Activated CD4-positive, alpha-beta T cell treated with anti-CD3 and anti-CD28 coated beads for 4 hours (primary cell): ENCODE measurements around the gene PKDCC.
"Not testable (repeated sequence)": the region's sequence is repeated elsewhere in the genome, so short reads cannot be mapped to it uniquely, and the experiment has no call there.

Experiments
- DNase-seq, 2 donors: peaks; one replicate each; pipeline ENCODE4 v3.0.0-alpha.2; 2020

The PKDCC gene

DNA sequence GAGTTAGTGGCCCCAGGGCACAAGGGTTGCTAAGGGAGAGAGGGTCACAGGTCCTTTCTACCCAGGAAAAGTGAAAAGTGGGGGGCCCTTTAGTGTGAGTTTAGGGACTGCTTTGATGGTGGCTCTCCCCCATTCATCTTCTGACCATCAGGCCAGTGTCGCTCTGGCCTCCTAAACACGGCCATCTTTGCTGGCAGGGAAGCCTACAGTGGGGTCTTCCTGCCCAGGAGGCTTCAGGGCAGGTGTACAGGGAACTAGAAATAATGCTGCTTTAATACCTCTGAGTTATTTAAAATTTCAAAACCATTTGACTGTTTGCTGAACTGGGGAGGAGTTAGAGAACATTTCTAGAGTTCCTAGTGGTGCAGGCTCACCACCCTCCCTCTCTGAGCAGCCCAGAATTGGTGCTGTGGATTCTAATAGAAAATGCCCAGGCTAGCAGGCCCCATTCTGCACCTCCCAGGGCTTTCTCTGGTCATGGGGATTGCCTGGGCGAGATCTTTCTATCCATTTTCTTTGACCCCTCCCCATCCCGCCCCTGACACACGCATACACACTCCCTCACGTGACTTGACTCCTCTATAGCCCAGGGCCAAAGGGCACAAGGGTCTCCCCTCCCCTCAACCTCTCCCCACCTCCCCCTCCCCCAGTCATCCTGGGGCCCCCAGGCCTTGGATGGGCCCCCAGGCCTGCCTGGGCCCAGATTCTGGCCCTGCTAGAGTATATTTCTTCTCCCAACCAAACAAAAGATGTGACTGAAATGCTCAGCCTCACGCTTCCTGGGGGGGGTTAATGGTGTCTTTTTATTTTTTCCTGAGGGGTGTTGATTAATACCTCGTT lies 3.1 kb downstream of the PKDCC start:
- DNase-seq: no peak

DNA sequence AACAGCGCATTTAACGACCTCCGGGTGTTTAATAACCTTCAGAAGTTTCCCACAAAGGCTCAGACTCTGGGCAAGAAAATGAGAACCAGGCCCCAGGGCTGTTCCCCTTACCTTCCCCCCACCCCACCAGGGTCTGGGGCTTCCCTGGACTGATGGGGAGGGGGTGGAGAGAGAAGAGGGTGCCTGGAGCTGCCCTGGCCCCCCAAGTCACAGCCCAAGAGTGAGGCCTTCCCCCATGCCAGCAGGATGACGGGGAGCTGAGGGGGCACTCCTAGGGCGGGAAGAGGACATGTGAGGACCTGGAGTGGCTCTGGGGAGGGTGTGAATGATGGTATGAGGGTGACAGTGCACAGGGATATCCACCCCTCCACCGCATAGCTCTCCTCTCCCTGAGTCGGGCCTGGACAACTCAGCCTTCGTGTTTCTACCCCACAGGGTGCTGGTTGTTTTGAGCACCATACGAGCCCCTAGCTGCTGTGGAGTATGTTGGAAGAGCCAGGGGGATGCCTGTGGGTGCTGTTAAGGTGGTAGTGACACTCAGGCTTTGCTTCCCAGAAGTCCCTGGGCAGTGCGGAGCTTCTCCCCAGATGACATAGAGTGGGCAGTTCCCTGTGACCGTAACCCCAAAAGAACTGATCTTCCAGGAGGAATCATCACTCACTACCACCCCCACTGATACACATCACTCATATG lies 3.9 kb downstream of the PKDCC start:
- DNase-seq: no peak

DNA sequence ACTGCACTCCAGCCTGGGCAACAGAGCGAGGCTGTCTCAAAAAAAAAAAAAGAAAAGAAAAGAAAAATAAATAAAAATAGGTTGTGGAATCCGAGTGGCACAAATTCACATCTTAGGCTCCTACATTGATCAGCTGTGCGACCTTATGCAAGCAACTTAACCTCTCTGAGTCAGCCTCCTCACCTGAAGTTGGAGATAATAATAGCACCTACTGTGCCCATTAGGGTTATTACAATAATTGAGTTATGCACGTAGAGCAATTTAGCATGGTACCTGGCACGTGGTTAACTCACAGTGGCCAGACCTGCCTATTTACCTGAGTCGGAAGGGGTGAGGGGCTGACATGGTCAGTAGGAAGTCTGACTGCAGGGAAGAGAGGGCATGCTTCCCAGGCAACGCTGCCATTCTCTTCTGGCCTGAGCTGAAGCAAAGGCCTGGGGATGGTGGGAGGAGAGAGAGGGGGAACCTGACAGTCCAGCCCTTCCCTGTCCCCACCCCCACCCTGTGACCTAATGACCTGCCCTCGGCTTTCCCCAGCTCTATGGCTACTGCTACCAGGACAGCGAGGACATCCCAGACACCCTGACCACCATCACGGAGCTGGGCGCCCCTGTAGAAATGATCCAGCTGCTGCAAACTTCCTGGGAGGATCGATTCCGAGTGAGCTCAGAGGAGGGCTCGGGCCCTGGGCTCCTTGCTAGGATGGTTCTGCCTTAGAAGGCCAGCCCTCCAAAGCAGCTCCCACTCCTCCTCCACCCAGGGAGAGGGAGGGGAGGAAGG lies 5.1 kb downstream of the PKDCC start:
- no peak for DNase-seq

DNA sequence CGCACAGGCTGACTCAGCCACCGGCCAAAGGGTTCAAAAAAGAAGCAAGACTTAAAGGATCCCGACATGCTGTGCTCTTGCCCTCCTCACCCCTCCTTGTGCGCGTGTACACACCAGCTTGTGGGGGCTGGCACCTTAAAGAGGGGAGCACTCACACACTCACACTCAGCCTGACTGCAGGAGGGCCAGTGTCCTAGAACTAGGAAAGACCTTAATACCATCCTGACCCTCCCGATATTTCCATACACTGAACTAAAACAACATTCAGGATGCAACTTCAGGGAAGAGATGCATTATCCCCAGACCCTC lies 5.6 kb downstream of the PKDCC start:
- DNase-seq: no peak

DNA sequence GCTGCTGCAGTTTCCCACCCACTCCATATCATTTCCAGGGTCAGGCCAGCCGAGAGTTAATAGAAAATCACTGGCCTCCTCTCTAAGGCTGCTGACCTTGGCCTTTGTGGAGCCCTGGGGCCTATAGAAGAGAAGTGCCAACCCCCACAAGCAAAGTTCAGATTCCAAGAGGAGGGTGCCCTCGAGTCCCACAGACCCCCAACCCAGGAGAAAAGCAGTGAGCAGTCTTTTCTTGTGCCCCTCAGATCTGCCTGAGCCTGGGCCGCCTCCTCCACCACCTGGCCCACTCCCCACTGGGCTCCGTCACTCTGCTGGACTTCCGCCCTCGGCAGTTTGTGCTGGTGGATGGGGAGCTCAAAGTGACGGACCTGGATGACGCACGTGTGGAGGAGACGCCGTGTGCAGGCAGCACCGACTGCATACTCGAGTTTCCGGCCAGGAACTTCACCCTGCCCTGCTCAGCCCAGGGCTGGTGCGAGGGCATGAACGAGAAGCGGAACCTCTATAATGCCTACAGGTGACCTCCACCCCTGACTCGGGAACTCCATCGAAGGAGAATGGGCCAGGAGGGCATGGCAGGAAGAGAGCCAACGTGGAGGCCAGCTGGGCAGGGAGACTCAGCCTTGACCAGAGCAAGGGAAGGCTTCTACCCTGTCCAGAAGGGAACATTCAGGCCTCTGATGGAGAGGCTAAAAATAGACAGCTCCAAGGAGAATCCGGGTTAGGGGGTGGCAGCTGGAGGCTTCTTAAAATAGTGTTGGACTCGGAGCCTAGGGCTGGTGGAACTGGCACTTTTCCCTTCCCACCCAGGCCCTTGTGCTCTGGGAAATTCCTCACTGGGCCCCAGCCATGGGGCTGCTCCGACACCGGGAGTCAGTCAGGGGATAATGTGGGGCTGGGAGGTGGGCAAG lies 6.2 kb downstream of the PKDCC start:
- DNase-seq: no peak

DNA sequence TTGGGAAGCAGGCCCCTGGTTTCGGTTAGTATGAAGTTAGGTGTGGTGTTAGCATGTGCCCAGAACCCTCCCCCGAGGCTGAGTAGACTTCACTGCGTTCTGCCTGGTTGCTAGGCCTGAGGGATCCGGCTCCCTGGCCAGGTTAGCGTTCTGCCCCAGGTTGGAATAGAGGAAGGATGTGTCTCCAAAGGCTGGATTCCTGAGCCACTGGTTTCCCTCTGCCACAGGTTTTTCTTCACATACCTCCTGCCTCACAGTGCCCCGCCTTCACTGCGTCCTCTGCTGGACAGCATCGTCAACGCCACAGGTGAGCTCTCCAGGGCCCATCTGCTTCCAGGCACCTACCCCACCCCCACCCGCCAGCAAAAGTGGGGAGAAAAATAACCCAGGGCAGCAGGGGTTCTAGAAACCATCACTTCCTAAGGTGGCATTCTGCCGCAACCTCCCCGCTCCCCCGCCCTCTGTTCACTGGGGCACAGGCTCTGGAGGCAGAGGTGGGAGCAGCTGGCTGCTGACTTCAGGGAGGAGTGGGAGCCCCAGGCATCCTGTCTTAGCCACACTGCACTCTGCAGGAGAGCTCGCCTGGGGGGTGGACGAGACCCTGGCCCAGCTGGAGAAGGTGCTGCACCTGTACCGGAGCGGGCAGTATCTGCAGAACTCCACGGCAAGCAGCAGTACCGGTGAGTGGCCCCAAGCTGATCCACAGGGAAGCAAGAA lies 7.1 kb downstream of the PKDCC start:
- DNase-seq: no peak

DNA sequence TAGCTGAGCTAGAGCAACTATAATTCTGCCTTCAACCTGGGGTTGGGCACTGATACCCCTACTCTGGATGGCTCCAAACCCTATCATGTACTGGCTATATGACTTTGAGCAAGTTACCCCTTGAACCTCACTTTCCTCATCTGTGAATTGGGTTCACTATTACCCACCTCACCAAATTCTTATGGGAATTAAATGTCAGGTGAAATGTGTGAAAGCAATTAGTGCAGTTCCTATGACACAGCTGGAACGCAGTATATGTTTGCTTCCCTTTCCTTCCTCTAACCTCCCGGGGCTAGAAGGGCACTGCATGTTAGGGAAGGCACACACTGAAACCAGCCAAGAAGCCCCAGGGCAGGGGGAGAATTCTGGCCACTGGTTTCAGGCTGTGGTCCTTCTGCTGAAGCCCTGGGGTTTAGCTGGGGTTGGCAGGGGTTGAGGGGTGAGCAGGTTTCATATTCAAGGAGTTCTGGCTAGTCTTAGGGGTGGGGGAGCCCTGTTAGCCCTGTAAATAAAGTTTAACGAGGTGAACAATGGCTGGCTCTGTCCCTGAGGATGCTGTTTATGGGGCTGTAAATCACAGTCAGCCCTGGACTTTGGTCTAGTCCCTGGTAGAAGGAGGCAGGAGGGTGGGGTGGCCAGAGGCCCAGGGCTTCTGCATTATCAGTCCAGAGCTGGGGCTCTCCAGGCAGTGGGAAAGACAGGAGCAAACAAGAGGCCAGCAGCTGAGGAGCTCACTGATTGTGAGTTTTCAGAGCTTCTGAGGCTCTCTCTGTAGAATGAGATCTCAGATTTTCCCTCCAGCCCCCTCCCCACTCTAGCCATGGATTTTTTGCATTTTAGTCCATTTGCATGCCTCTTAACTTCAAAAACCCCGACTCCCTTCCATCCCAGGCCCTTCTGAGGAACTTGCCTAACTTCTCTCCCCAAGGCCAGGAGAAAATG lies 8.0 kb downstream of the PKDCC start:
- no peak for DNase-seq

DNA sequence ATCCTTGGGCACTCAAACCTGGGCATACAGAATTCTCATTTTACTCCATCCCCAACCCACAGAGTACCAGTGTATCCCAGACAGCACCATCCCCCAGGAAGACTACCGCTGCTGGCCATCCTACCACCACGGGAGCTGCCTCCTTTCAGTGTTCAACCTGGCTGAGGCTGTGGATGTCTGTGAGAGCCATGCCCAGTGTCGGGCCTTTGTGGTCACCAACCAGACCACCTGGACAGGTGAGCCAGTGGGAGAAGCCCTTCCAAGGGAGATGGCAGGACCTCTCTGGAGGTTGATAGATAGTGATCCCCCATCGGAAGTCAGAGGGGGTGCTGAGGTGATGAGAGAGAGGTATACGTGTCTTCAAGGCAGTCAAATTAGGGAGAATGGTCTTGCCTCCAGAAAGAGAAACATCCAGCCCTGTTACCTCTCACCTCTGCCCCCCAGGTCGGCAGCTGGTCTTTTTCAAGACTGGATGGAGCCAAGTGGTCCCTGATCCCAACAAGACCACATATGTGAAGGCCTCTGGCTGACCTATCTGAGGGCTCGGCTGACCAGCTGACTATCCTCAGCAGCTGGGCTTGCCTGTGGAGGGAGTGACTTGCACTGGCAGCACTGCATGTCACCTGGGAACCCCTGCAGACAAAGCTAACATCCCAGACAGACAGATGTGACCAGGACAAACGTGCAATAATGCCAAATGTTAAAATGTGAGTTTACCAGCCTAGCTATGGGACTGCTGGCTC lies 9.5 kb downstream of the PKDCC start:
- no peak for DNase-seq

DNA sequence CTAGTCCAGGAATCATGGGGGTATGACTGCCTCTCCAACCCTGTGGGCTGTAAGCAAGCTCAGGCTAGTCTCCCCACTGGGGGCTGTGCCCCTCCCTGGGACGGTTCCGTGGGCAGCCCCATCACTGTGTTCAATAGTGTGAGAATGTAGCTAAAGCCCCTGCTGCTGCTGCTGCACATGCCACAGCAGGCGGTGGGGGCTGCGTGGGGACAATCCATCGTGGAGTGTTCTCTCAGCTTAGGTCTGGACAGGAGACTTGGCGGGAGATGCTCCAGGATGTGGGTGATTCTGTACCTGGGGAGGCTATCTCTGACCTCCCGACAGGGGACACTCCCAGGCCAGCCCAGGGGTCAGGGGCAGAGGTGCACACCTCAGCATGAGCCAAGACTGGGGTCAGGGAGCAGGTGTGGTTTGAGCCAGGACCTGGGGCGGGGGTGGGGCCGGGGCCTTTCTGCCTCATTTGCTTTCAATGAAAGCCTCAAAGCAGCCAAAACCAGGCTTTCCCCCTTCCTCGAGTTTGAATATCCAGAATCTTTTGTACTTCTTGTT lies 10.2 kb downstream of the PKDCC start:
- DNase-seq: no peak

DNA sequence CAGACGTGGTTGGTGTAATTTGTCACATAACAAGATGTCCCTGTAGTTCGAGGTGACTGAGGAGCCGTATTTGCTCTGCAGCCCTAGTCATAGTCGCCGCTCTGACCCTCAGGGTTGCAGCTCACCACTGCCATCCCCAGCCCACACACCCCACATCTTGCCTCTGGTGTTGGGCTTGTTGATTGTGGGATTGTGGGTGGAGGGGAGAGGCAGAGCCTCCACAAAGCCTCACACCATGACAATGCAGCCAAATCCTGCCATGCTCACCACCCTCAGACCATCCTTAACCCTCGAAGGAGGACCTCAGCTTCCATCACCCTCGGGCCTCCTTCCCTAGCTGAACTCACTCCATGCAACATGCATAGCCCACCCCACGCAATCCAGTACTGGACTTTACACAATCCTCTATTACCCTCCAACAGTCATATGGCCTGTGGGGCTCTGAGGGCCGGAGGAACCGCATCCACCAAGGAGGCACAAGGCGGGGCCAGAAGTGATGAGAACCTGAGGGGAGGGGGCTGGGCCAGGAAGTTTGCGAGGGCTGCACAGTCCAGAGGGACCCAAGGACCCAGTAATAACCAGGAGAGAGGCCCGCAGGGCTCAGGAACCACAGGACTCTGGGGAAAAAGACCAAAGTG lies 11.6 kb downstream of the PKDCC start:
- no peak for DNase-seq

DNA sequence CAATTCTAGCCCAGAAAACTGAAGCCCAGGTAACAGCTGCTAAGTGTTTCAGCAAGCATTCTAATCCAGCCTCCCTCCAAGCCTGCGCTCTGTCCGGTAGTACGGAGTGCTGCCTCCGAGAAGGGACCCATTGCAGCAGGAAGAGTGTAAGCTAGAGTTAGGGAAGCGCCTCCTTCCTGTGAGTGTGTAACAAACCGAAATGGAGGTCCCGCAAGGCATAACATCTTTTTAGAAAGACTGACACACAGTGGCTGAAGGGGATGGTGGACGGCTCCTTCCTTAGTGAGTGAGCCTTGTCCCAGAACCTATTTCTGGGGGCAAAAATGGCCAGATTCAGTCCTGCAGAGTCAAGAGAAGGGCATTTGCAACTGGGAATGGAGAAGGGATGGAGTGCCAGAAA lies 12.2 kb downstream of the PKDCC start:
- no peak for DNase-seq

DNA sequence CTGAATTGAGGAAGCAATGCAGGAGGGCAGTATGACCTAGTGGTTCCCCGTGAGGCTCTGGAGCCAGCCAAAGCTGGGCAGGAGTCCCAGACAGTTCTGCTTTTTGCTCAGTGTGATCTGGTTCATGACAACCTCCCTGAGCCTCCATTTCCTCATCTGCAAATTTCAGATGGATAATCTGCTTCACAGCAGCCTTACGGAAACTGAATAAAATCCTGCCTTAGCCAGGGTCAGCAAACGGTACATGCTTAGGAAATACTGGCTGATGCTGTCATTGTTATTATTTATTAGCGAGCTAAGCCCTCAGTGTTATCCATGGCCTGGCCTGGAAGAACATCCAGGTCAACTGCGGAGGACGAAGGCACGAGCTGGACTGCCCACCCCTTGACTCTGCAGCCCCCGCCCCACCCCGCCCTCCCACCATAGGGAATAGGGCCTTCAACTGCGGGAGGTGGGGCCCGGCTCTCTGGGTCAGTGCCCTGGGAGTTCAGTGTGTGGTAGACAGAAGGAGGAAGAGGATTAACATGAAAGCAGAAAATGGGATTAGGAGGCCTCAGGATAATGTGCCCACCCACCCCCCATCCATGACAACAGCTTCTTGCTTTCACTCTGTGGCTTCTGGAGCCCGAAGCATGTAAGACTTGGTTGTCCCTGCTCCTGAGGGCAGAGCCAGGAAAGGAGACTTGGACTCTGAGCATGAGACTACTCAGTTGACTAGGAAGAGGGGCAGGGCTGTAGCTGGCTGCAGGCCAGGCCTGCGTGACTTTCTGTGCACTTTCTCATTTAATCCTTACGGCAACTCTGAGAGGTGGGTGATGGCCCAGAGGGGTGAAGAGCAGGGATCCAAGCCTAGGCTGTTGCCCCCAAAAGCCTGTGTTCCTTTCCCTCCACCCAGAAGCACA lies 13.1 kb downstream of the PKDCC start:
- no peak for DNase-seq

DNA sequence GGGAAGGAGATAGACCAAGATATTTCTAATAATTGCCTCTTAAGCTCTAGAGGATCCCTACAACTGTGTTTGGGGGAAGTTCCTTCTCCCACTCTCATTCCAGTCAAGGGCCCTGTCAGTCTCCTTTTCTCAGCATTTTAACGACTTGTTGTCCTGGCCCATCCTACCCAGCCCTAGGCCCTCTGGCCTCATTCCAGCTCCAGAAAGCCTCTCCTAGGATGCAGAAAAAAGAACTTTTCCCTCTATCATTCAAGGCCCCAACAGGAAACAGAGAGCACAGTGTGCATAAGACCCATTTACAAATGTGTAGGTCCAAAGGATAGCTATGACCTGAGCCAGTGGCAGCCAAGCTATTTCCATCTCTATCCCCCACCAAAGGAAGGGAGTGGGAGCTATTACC lies 14.0 kb downstream of the PKDCC start:
- no peak for DNase-seq

DNA sequence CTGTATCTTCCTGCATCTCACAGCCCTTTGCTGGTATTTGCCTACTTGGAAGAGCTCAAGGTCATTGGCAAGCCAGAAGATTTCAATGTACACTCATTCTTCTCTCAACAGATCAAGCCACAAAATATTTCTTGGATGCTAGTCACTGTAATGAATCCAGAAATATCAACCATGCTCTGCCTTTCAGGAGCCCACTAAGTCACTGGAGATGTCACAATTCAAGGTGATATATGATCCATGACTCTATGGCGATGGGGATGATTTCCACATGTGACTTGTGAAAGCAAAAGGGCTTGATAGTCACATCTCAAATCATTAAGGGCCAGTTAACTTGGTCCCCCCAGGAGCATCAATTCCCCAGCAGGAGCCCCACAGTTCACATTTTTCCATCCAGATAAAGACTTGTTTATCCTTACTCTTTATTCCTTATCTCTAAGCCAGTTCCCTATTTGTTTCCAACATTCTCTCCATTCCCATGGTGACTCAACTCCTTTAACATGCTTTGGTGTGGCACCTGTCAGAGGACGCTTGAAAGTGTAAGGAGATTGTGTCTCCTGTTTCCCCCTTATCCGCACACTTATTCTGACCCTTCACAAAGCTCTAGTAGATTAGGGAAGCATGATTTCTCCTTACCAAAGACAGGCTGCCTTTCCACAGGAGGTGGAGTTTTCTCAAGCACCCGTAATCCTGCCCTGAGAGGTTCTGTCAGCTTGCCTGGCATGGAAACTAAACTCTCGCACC lies 15.8 kb downstream of the PKDCC start:
- no peak for DNase-seq

DNA sequence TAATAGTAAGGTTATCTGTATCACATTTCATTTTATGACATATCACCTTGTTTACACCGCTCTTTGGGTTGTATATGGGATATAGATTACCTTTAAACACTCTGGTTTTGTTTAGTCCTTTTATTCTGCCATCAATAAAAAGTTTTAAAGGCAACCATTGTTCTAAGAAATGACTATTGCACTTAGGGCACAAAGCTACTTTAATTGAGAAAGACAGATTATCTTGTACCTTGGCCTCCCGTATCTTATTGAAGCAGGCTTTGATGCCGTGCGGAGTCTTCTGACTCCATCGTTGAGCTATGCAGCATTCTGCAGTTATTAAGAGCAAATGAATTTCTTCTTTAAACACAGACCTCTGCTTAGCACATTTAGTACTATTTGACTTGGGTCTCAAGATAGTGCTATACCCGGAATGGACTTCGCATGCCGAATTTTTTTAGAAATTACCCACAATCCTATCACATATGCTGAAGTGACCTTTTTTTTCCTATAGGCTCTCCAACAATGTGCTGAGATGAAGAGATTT lies 16.7 kb downstream of the PKDCC start:
- no peak for DNase-seq

DNA sequence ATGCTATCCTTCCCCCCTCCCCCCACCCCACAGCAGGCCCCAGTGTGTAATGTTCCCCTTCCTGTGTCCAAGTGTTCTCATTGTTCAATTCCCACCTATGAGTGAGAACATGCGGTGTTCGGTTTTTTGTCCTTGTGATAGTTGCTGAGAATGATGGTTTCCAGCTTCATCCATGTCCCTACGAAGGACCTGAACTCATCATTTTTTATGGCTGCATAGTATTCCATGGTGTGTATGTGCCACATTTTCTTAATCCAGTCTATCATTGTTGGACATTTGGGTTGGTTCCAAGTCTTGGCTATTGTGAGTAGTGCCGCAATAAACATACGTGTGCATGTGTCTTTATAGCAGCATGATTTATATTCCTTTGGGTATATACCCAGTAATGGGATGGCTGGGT lies 17.9 kb downstream of the PKDCC start:
- not testable (repeated sequence) for DNase-seq

DNA sequence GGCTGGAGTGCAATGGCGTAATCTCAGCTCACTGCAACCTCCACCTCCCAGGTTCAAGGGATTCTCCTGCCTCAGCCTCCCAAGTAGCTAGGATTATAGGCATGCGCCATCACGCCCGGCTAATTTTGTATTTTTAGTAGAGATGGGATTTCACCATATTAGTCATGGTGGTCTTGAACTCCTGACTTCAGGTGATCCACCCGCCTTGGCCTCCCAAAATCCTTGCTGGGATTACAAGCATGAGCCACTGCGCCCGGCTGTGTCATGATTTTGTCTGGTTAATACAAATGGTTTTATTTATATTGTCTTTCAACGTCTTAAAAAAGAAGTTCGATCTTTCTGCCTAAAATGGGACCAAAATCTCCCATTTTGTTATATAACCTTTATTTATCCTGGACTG lies 19.2 kb downstream of the PKDCC start:
- not testable (repeated sequence) for DNase-seq
